Parathyroid adenoma (tissue), 2 donors: ENCODE data around the gene TSPAN5.

ENCODE experiments used
- H2AFZ ChIP-seq: fragments of 300-600 bp; sonication (generic); one replicate; pipeline ENCODE4 v1.7.0; 2017; ENCODE audit warnings: antibody characterized with exemption, mild to moderate bottlenecking
- H3K27ac ChIP-seq: fragments of 300-600 bp; sonication (generic); one replicate; pipeline ENCODE4 v1.7.0; 2017
- H3K27me3 ChIP-seq: fragments of 300-600 bp; sonication (generic); one replicate; pipeline ENCODE4 v1.7.0; 2017; ENCODE audit warnings: low read length; ENCODE audit not compliant: control insufficient read depth, insufficient read depth
- H3K36me3 ChIP-seq: fragments of 300-600 bp; sonication (generic); one replicate; pipeline ENCODE4 v1.7.0; 2017; ENCODE audit warnings: low read length; ENCODE audit not compliant: control insufficient read depth, insufficient read depth
- H3K4me1 ChIP-seq: fragments of 300-600 bp; sonication (generic); one replicate; pipeline ENCODE4 v1.7.0; 2017; ENCODE audit warnings: control low read depth
- H3K4me2 ChIP-seq: fragments of 300-600 bp; sonication (generic); one replicate; pipeline ENCODE4 v1.7.0; 2017; ENCODE audit warnings: low read length
- H3K4me3 ChIP-seq: fragments of 300-600 bp; sonication (generic); one replicate; pipeline ENCODE4 v1.7.0; 2017; ENCODE audit warnings: low read depth, low read length
- H3K79me2 ChIP-seq: fragments of 300-600 bp; sonication (generic); one replicate; pipeline ENCODE4 v1.7.0; 2017; ENCODE audit warnings: control low read depth
- H3K9ac ChIP-seq: fragments of 300-600 bp; sonication (generic); one replicate; pipeline ENCODE4 v1.7.0; 2017; ENCODE audit warnings: mild to moderate bottlenecking
- H3K9me3 ChIP-seq: fragments of 300-600 bp; sonication (generic); one replicate; pipeline ENCODE4 v1.7.0; 2017; ENCODE audit warnings: low read length; ENCODE audit not compliant: control insufficient read depth
- CTCF ChIP-seq: fragments of 300-600 bp; sonication (generic); IDR thresholded peaks from one replicate; pipeline ENCODE4 v1.7.0; 2017; ENCODE audit warnings: antibody characterized with exemption, mild to moderate bottlenecking
- donor health status: primary hyperparathyroidism.

Gene TSPAN5

GRCh38 chr4:98653890-98654867, 4.2 kb downstream of the TSPAN5 start:
- Histone ChIP-seq H3K9me3 (no peaks in the 10 kb centered on the region), H3K27ac (no peak overlapping the region), H3K27me3 (no peaks in the 10 kb centered on the region), H3K79me2 (no peaks in the 10 kb centered on the region), H3K36me3 (no peaks in the 10 kb centered on the region), H3K9ac (no peak overlapping the region), H2AFZ (no peak overlapping the region), H3K4me2 (no peak overlapping the region), H3K4me1 (no peaks in the 10 kb centered on the region), H3K4me3 (no peak overlapping the region)
- TF ChIP-seq CTCF, result no peak

- no peak overlapping the region for H3K27ac ChIP-seq
- no peak overlapping the region for H3K9ac ChIP-seq
- H3K27me3 ChIP-seq, result no peaks in the 10 kb centered on the region
- H2AFZ ChIP-seq, result no peak overlapping the region
- TF ChIP-seq CTCF, result no peak
- H3K4me3 ChIP-seq, result no peak overlapping the region
- H3K4me1 ChIP-seq, result no peaks in the 10 kb centered on the region
- H3K36me3 ChIP-seq, result no peaks in the 10 kb centered on the region
- H3K4me2 ChIP-seq, result no peak overlapping the region
- no peaks in the 10 kb centered on the region for H3K79me2 ChIP-seq
- no peaks in the 10 kb centered on the region for H3K9me3 ChIP-seq
Measured at GRCh38 chr4:98652996-98653395, 5.4 kb downstream of the TSPAN5 start.

GRCh38 chr4:98648602-98649001, 9.8 kb downstream of the TSPAN5 start:
- Histone ChIP-seq H3K4me1 (no peaks in the 10 kb centered on the region), H3K4me2 (no peak overlapping the region), H3K4me3 (no peak overlapping the region), H3K27me3 (no peaks in the 10 kb centered on the region), H3K27ac (no peak overlapping the region), H2AFZ (no peak overlapping the region), H3K9me3 (no peaks in the 10 kb centered on the region), H3K9ac (no peak overlapping the region), H3K79me2 (no peaks in the 10 kb centered on the region), H3K36me3 (no peaks in the 10 kb centered on the region)
- no peak for TF ChIP-seq CTCF

GRCh38 chr4:98646422-98646821, 12.0 kb downstream of the TSPAN5 start:
- TF ChIP-seq CTCF, result no peak
- H3K9me3 ChIP-seq, result no peaks in the 10 kb centered on the region

More at GRCh38 chr4:98646422-98646821, 12.0 kb downstream of the TSPAN5 start:
- H3K9ac ChIP-seq, result no peak overlapping the region
- H3K36me3 ChIP-seq, result no peaks in the 10 kb centered on the region
- no peak overlapping the region for H3K4me2 ChIP-seq
- no peaks in the 10 kb centered on the region for H3K4me1 ChIP-seq
- no peak overlapping the region for H2AFZ ChIP-seq
- H3K4me3 ChIP-seq, result no peak overlapping the region
- H3K79me2 ChIP-seq, result no peaks in the 10 kb centered on the region
- no peak overlapping the region for H3K27ac ChIP-seq
- no peaks in the 10 kb centered on the region for H3K27me3 ChIP-seq
